ENCODE data around the gene HARBI1. TPM values are rescaled to one million over a fixed set of nuclear protein-coding genes. Genes with fewer than 3 reads are reported as not detected.
A peak's percentile ranks its signal among the peaks of the same experiment; 100 is the strongest.

Gene HARBI1
- total RNA-seq, 1 experiment from 2014 or later: 6.3 TPM

DNA sequence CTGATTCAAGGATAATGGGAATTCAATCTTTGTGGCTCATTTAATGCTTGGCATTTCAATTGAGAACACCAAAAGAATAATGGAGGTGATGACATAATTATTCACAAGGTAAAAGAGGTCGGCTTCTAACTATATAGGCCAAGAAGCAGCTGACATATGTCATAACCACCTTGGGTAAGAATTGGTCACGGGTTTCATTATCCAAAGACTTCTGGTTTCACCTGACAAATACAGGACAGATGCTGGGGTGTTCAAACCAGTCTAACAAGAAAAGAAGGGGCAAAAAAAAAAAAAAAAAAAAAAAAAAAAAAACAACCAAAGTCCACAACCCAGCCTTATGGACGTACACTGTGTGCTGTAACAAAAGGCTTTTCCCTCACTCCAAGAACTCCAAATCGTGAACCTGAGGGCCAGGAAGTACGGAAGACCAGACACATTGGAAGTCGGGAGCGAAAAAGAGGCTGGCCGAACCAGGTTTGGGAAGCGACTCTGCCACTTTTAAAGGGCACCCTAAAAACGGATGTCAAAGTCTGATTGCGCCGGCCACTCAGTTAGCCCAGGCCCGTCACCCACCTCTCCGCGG is 385 bp downstream of the HARBI1 start:
- no peak overlapping the region for H2AK5ac ChIP-seq (ENCODE audit: insufficient read length, low read length)
- no peak overlapping the region for H3K18ac ChIP-seq (ENCODE audit: insufficient read length, low read depth, low read length)
- H3K4me1 ChIP-seq (ENCODE audit: insufficient read depth, low read length): no peaks in the 10 kb centered on the region
- no peak overlapping the region for H2BK5ac ChIP-seq (ENCODE audit: insufficient read length, low read length)
- no peak overlapping the region for H3K4ac ChIP-seq (ENCODE audit: low read depth, low read length)
- peak overlapping the region; percentile 93 to 96 (median 95) for H3K27ac Mint-ChIP-seq
- peaks cover 7% of the 10 kb centered on the region; the same call in 1 of the 2 replicates for H3K79me2 ChIP-seq (ENCODE audit: insufficient read depth, low read length)
- H3K23me2 ChIP-seq (ENCODE audit: insufficient read length, low read depth, low read length, poor library complexity, severe bottlenecking): peaks cover 10% of the 10 kb centered on the region
- H3T11ph ChIP-seq (ENCODE audit: low read length): no peak overlapping the region
- no peaks in the 10 kb centered on the region; the same call in 1 of the 2 replicates for H3K27me3 ChIP-seq (ENCODE audit: insufficient read depth, low read length)
- no peak overlapping the region for H2BK20ac ChIP-seq (ENCODE audit: low read depth, low read length, poor library complexity, severe bottlenecking)
- H3K9ac ChIP-seq (ENCODE audit: extremely low read depth, insufficient read length, low read length): peak overlapping the region; percentile 84
- DNase-seq: no peak
- no peak overlapping the region for H4K8ac ChIP-seq (replicated peaks; ENCODE audit: insufficient read length, low read depth, low read length)
- H2BK12ac ChIP-seq (ENCODE audit: insufficient read length, low read depth, low read length): no peak overlapping the region
- H3K79me1 ChIP-seq (ENCODE audit: insufficient read depth, low read depth, low read length, poor library complexity, severe bottlenecking): no peaks in the 10 kb centered on the region
- H3K9me3 ChIP-seq (ENCODE audit: control insufficient read depth, low read depth, low read length): no peaks in the 10 kb centered on the region
- no CpG with 5 or more reads among the region's 15 CpGs for WGBS (ENCODE audit: extremely low coverage, insufficient read length, low lambda C conversion rate)
- peaks cover 3 to 12% (median 9%) of the 10 kb centered on the region in 3 experiments; a peak in 5 of 7 replicates for H3K36me3 Mint-ChIP-seq (ENCODE audit: insufficient read depth in 1 of 3, low read depth in 3 of 3)
- no peak overlapping the region for H3K23ac ChIP-seq (ENCODE audit: insufficient read length, low read depth, low read length)
- H3K27ac ChIP-seq (ENCODE audit: insufficient read length, low read depth, low read length): no peak overlapping the region
- H3K56ac ChIP-seq (ENCODE audit: insufficient read length, low read depth, low read length): no peak overlapping the region
- peak overlapping the region; percentile 4; the same call in 1 of the 2 replicates for H3K14ac ChIP-seq (ENCODE audit: insufficient read depth, low read length)
- no peak overlapping the region for H2BK120ac ChIP-seq (ENCODE audit: low read depth, low read length, poor library complexity, severe bottlenecking)
- H4K91ac ChIP-seq (ENCODE audit: insufficient read length, low read depth, low read length): no peak overlapping the region
- H4K5ac ChIP-seq (ENCODE audit: insufficient read length, low read depth, low read length): no peak overlapping the region
- no peaks in the 10 kb centered on the region for H4K20me1 ChIP-seq (ENCODE audit: control insufficient read depth, insufficient read depth, insufficient read length)
- no peak overlapping the region for H2BK15ac ChIP-seq (ENCODE audit: low read depth, low read length)
- peak overlapping the region; percentile 86 for H3K4me2 ChIP-seq (ENCODE audit: insufficient read depth, insufficient read length, low read length)
- H3K4me3 Mint-ChIP-seq: peak overlapping the region; percentile 90 to 92
- no peaks in the 10 kb centered on the region for H3K9me3 Mint-ChIP-seq
- H2AFZ ChIP-seq (ENCODE audit: low read length): no peak overlapping the region
- peaks cover 22 to 23% of the 10 kb centered on the region in 2 experiments for H3K4me1 Mint-ChIP-seq
- H3K27me3 Mint-ChIP-seq (ENCODE audit: low read depth): no peaks in the 10 kb centered on the region
- TF ChIP-seq, protein P1, sequence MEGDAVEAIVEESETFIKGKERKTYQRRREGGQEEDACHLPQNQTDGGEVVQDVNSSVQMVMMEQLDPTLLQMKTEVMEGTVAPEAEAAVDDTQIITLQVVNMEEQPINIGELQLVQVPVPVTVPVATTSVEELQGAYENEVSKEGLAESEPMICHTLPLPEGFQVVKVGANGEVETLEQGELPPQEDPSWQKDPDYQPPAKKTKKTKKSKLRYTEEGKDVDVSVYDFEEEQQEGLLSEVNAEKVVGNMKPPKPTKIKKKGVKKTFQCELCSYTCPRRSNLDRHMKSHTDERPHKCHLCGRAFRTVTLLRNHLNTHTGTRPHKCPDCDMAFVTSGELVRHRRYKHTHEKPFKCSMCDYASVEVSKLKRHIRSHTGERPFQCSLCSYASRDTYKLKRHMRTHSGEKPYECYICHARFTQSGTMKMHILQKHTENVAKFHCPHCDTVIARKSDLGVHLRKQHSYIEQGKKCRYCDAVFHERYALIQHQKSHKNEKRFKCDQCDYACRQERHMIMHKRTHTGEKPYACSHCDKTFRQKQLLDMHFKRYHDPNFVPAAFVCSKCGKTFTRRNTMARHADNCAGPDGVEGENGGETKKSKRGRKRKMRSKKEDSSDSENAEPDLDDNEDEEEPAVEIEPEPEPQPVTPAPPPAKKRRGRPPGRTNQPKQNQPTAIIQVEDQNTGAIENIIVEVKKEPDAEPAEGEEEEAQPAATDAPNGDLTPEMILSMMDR (conservative IDR thresholded peaks at IDR 0.05): no peak
